GM18868 (cell line): Measurements from ENCODE around the gene CCER1.

ENCODE experiments used
- ATAC-seq: cut with Tn5 transposase; IDR thresholded peaks from one replicate; pipeline ENCODE4 v1.9.1; 2021; ENCODE audit warnings: mild to moderate bottlenecking, moderate library complexity; ENCODE audit not compliant: unreplicated experiment

Gene CCER1

DNA sequence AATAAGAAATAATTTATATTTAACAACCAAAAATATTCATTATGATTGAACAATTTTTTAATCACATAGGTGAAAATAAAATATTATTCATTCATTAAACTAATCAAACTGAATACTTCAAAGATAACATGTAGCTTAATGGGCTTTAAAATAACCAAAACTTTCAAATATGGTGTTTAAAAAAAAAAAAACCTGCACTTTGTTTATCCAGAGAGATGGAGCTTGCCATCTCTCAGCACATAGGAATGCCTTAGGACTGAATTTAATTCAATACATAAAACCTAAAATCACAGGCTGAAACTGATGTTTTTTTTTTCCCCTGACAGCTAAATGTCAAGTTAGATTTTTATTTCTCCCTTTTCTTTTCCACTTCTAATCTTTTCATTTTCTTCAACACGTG is 14.4 kb upstream of the CCER1 start:
- ATAC-seq: no peak

- peak; percentile 97 for ATAC-seq
These were observed 10.2 kb upstream of the CCER1 start for GRCh38 chr12:90965204-90965603.

GRCh38 chr12:90964616-90965015 is 9.6 kb upstream of the CCER1 start:
- ATAC-seq: no peak

DNA sequence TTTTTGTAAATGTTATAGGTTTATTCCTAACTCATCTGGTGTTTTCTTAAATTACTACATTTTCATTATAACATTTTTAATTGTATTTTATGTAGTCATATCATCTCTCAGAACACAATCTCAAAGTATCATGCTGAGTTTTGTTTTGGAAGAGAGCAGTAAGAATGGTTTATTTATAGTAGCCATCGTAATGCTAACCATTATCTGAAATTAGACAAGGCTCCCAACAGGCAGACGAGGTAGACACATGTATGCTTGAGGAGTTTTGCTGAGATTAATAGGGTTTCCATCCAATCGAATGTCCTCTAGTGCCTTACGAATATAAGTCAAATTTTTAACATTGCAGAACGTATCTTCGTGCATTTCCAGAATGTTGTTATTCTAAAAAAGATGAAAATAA is 9.0 kb upstream of the CCER1 start:
- ATAC-seq: no peak

DNA sequence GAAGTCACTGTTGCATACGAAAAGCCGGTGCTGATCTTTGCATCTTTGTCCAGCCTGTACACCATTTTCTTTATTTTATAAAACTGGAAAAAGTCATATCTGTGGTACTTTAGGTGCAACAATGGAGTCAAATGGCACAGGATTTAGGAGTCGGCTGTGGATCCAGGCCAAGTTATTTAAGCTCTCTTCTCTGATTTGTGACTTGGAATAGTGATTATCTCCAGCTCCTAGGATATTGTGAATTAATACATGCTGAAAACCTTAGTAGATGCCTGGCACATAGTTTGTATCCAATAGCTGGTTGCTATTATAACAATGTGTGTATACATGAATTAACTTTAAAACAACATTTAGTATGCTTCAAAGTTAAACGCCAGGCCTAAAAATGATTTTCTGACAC is 6.2 kb upstream of the CCER1 start:
- ATAC-seq: no peak

DNA sequence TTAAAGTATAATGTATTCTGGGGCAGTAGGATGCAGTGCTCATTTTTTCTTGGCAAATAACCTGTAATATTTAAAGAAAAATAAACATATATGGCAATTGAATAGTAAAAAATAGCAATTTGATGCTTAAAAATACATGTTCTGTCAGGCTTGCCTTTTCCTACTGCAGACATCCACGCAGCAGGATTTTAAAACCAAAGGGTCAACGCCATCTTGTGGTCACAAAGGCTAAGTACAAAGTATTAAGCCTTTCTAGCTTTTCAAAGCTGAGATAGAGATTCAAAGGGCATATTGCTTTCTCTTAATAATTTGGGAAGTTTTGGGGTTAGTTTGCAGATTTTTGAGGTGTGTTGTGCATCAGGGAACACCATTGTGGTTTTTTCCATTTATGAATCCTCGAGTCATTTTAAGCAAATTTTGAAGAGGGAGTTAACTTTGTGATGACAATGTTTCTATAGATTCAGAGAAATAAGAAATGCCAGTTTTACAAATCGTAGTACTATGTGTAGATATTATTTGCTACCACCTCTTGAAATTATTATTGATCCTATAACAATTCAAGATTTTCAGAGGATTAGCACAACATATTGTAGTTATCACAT is 4.7 kb upstream of the CCER1 start:
- peak; percentile 88 for ATAC-seq

DNA sequence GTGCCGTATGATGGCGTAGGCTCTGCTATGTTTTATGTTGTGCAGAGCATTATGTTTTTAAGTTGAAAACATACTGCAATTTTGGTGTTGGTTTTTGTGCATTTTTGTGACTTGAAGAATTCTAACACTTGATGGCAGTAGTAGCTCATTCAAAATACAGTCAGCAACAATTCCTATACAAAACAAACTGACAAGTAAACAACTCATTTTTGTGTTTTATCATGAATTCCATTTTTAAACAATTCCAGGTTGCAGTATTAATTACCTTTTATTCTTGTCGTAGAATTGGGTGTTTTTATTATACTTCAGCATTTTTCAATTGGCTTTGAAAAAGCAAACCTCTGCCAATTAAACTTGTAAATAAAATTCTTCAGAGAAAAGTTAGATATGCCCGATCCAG is 4.1 kb upstream of the CCER1 start:
- no peak for ATAC-seq

DNA sequence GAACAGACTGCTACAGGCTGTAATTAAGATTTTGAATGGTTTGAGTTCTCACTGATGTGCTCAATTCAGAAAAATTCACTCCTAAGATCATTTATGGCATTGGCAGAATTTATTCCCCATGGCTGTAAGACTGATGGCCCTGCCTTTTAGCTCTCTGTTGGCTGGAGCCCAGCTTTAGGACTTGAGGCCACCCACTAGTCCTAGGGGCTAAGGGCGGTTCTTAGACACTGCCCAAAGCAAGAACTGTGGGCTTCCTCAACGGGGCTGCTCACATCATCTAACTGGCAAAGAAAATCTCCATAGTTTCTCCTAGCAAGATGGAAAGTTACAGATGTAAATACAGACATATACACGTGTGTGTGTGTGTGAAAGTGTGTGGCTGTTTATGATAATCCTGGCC is 3.4 kb upstream of the CCER1 start:
- no peak for ATAC-seq

GRCh38 chr12:90954428-90954827 is 548 bp downstream of the CCER1 start:
- no peak for ATAC-seq

DNA sequence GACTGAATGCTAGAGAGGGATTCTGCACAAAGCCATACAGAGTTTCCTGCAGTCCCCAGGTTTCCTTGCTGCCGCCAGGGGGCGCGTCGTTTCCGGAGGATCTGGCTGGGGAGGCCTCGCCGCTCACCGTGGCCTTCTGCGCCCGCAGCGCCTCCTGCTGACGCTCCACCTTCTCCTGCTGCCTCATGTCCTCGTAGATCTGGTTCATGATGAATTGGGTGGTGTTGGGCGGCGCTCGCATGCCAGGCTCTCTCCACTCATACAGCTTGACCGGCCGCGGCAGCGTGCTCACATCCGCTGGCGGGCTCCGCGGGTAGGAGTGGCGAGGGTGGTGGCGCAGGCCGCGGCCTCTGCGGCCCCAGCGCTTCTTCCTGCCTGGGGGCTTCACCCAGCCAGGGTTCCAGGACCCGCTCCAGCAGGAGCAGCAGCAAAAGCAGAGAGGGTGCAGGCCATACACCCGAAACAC is 987 bp downstream of the CCER1 start:
- peak; percentile 98 for ATAC-seq

- ATAC-seq: no peak
These were observed 3.4 kb downstream of the CCER1 start for GRCh38 chr12:90951432-90952105.

DNA sequence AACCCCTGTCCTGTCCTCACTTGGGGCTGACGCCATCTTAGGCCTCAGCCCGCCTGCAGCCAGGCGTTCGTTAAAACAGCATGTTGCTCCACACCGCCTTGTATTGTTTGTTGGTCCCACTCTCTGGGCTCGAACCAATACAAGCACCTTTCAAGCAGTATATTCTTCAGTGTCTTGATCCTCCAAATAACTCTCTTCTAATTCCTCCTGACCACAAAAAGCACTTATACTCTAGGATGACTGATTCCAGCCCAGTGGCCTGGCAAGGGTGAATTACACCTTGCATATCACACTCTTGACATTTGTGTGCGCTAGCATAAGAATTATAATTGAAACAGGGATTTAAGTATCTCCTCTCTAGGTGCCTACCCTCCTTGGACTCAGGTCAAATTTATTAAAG is 7.1 kb downstream of the CCER1 start:
- ATAC-seq: no peak

GRCh38 chr12:90945070-90945649 is 9.8 kb downstream of the CCER1 start:
- peak; percentile 85 for ATAC-seq

- ATAC-seq: no peak
These were observed 11.7 kb downstream of the CCER1 start for GRCh38 chr12:90943255-90943654.

DNA sequence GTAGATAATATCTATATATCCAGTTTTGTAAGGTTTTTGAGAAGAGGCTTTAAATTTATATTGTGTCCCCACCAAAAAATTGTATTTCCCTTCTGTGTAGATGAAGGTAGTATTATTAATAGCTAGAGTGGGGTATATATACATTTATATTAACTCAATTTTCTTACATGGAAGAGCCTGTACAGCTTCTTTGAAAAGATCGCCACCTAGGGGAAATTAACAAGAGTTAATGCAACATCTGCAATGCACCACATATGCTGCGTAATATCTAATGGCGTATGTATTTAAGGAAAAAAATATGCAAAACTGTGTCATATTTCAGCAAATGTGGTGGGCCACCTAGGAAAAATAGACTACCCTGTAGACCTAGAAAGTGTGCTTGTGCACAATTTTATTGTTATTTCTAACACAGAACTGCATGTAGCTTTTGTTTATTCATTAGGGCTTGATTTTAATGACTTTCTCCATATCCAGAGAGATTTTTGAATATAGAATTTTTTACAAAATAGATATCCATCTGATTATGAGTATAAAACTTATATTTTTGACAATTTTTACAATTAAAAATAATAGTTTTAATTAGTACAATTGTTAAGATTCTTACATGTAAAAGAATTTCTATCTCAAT is 14.0 kb downstream of the CCER1 start:
- peak; percentile 83 for ATAC-seq

GRCh38 chr12:90939382-90939781 is 15.6 kb downstream of the CCER1 start:
- ATAC-seq: no peak

- ATAC-seq: no peak
These were observed 16.5 kb downstream of the CCER1 start for GRCh38 chr12:90938451-90938850.

DNA sequence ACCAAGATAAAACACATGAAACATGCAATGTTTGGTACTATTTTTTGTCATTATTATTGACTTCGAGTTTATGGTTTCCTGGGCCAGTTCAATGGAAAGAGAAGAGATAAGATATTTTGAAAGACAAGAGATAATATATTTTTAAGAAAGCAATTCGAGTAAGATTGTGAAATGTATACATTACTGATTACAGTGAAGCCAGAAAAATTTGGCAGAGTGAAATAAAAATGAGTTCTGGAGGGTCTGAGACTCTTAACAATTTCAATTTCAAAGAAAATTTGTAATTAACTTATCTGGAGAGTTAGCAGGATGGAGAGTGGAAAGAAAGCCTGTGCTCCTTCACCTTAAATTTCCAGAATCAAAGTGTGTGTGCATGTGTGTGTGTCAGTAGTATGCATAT is 17.3 kb downstream of the CCER1 start:
- ATAC-seq: no peak

DNA sequence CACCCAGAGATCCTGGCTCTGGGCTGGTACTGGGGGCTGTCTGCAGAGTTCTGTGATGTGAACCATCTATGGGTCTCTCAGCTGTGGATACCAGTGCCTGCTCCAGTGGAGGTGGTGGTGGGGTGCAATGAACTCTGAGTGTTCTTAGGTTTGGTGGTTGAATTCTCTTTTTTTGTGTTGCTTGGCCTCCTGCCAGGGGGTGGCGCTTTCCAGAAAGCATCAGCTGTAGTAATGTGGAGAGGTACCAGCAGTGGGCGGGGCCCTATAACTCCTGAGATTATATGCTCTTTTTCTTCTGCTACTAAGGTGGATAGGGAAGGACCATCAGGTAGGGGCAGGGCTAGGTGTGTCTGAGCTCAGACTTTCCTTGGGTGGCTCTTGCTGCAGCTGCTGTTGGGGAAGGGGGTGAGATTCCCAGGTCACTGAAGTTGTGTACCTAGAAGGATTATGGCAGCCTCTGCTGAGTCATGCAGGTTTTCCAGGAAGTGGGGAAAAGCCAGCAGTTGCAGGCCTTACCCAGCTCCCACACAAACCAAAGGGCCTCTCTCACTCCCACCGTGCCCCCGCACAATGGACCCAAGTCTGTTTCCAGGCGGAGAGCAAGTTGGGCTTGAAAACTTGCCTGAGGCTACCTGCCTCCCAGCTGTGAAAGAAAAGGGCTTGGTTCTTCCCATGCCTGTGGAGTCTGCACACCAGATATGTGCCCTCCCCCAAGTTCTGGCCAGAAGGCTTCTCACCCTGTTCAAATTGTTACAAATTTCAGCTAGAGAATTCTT is 18.6 kb downstream of the CCER1 start:
- ATAC-seq: no peak

- no peak for ATAC-seq
These were observed 29.4 kb downstream of the CCER1 start for GRCh38 chr12:90925562-90925961.

GRCh38 chr12:90924406-90924805 is 30.6 kb downstream of the CCER1 start:
- ATAC-seq: no peak
